Measurements from ENCODE around the gene WDR43.

The WDR43 gene

GRCh38 chr2:28901202-28901601 lies 6.7 kb downstream of the WDR43 start:
- H3K27me3 Mint-ChIP-seq, result no peaks in the 10 kb centered on the region
- intact Hi-C loops (cut with micrococcal nuclease), result no loop called here
- H3K4me3 Mint-ChIP-seq, result no peak overlapping the region
- H3K4me1 Mint-ChIP-seq (ENCODE audit: low read depth), result peaks cover 37% of the 10 kb centered on the region
- H3K27ac Mint-ChIP-seq, result peak overlapping the region; percentile 39
- peaks cover 34% of the 10 kb centered on the region for H3K36me3 Mint-ChIP-seq (ENCODE audit: low read depth)
- no peaks in the 10 kb centered on the region for H3K9me3 Mint-ChIP-seq

DNA sequence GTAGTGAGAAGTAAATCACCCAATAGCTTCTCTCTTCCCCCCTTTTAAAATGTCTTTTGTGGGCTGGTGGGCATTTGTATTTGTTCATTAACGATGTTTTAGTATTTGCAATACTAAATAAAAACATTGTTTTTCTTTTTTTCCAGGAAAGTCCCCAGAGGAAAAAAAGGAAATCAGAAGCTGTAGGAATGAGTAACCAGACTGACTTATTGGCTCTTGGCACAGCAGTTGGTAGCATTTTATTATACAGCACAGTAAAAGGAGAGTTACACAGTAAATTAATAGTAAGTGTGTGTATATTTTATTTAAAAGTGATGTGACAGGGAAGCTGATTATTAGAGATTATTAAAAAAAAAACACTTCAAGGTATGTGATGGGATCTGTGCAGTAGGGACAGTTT lies 7.4 kb downstream of the WDR43 start:
- Mint-ChIP-seq H3K4me3 (no peak overlapping the region), H3K27me3 (no peaks in the 10 kb centered on the region), H3K36me3 (ENCODE audit: low read depth) (peaks cover 40% of the 10 kb centered on the region), H3K9me3 (no peaks in the 10 kb centered on the region), H3K4me1 (ENCODE audit: low read depth) (peaks cover 37% of the 10 kb centered on the region), H3K27ac (peak overlapping the region; percentile 39)
- intact Hi-C loops (cut with micrococcal nuclease), result no loop called here

DNA sequence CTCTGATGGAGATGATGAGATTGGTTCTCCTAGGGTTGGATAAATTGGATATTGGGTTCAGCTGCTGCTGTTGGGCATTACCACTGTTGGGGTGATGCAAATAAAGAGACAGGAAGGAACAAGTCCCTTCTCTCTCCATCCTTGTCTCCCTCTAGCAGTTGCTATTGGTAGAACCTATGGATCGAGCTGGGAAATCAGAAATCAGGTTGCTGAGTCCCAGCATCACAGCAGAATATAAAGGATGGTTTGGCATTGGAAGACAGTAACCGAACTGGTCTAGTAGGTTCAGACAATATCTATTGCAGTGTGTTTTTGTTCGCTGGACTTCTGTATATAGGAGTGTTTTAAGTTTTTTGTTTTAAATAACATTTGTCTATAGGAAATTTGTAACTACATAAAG lies 8.1 kb downstream of the WDR43 start:
- Mint-ChIP-seq H3K36me3 (ENCODE audit: low read depth) (peaks cover 48% of the 10 kb centered on the region), H3K9me3 (no peaks in the 10 kb centered on the region), H3K4me3 (no peak overlapping the region), H3K4me1 (ENCODE audit: low read depth) (peaks cover 32% of the 10 kb centered on the region), H3K27me3 (no peaks in the 10 kb centered on the region), H3K27ac (no peak overlapping the region)
- intact Hi-C loops (cut with micrococcal nuclease), result no loop called here

DNA sequence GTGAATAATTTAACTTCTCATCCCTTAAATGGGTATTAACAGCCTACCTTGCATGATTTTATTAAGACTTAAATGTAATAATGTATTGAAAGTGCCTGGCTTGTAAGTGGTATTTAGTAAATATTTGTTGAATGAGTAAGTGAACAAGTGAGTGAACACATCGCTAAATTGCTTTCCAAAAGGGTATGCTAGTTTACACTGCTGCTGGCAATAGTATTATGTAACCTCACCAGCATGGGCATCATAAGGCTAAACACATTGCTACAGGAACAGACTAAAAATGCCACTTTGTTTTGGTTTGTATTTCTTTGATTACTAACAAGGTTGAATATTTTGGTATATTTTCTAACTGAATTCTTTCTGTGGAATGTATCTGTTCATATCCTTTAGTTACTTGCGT lies 9.8 kb downstream of the WDR43 start:
- Mint-ChIP-seq H3K4me3 (no peak overlapping the region), H3K36me3 (ENCODE audit: low read depth) (peaks cover 65% of the 10 kb centered on the region), H3K27me3 (no peaks in the 10 kb centered on the region), H3K9me3 (no peaks in the 10 kb centered on the region), H3K4me1 (ENCODE audit: low read depth) (peaks cover 18% of the 10 kb centered on the region), H3K27ac (no peak overlapping the region)
- intact Hi-C loops (cut with micrococcal nuclease), result no loop called here

- Mint-ChIP-seq H3K27me3 (no peaks in the 10 kb centered on the region), H3K27ac (no peak overlapping the region), H3K9me3 (no peaks in the 10 kb centered on the region), H3K36me3 (ENCODE audit: low read depth) (peaks cover 71% of the 10 kb centered on the region), H3K4me3 (no peak overlapping the region), H3K4me1 (ENCODE audit: low read depth) (peaks cover 16% of the 10 kb centered on the region)
- intact Hi-C loops (cut with micrococcal nuclease), result no loop called here
These were observed 10.5 kb downstream of the WDR43 start for GRCh38 chr2:28904802-28905457.

DNA sequence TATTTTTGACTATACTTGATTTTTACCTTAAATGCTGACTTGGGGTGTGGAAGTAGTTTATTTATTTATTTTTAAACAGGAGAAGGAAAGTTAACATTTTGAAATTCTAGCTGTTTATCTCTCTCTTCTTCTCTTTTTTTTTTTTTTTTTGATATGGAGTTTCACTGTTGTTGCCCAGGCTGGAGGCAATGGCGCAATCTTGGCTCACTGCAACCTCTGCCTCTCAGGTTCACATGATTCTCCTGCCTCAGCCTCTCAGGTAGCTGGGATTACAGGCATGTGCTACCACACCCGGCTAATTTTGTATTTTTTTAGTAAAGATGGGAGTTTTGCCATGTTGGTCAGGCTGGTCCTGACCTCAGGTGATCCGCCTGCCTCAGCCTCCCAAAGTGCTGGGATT lies 11.1 kb downstream of the WDR43 start:
- intact Hi-C loops (cut with micrococcal nuclease), result no loop called here
- peaks cover 77% of the 10 kb centered on the region for H3K36me3 Mint-ChIP-seq (ENCODE audit: low read depth)
- H3K27me3 Mint-ChIP-seq, result no peaks in the 10 kb centered on the region
- H3K27ac Mint-ChIP-seq, result no peak overlapping the region
- H3K4me1 Mint-ChIP-seq (ENCODE audit: low read depth), result peaks cover 16% of the 10 kb centered on the region
- H3K4me3 Mint-ChIP-seq, result no peak overlapping the region
- no peaks in the 10 kb centered on the region for H3K9me3 Mint-ChIP-seq

GRCh38 chr2:28906376-28906775 lies 11.9 kb downstream of the WDR43 start:
- intact Hi-C loops (cut with micrococcal nuclease), result no loop called here
- no peak overlapping the region for H3K27ac Mint-ChIP-seq

GRCh38 chr2:28906821-28907220 lies 12.4 kb downstream of the WDR43 start:
- intact Hi-C loops (cut with micrococcal nuclease), result no loop called here
- Mint-ChIP-seq H3K4me1 (ENCODE audit: low read depth) (peaks cover 6% of the 10 kb centered on the region), H3K4me3 (no peak overlapping the region), H3K27me3 (no peaks in the 10 kb centered on the region), H3K36me3 (ENCODE audit: low read depth) (peaks cover 83% of the 10 kb centered on the region), H3K9me3 (no peaks in the 10 kb centered on the region), H3K27ac (no peak overlapping the region)

More at GRCh38 chr2:28906376-28906775, 11.9 kb downstream of the WDR43 start:
- H3K36me3 Mint-ChIP-seq (ENCODE audit: low read depth), result peaks cover 83% of the 10 kb centered on the region
- H3K4me1 Mint-ChIP-seq (ENCODE audit: low read depth), result peaks cover 10% of the 10 kb centered on the region
- no peaks in the 10 kb centered on the region for H3K9me3 Mint-ChIP-seq
- no peak overlapping the region for H3K4me3 Mint-ChIP-seq
- no peaks in the 10 kb centered on the region for H3K27me3 Mint-ChIP-seq

DNA sequence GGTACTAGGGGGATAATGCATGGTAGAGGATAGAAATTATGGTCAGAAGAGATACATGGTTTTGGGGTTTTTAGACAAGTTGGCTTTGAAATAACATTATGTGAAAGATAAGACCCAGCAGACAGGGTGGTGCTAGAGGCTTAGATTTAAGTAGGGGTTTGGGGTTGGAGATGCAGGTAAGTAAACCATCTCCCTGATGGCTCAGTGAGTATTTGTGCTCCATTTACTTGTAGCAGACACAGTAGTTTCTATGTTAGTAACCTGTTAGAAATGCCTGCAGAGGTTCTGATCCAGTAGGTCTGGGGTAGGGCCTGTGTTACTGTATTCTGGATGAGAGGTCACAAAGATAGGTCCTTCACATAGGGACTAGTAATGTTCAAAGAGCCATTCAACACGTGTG lies 13.7 kb downstream of the WDR43 start:
- no peak overlapping the region for H3K4me3 Mint-ChIP-seq
- no peak overlapping the region for H3K27ac Mint-ChIP-seq
- H3K4me1 Mint-ChIP-seq (ENCODE audit: low read depth), result peaks cover 6% of the 10 kb centered on the region
- peaks cover 87% of the 10 kb centered on the region for H3K36me3 Mint-ChIP-seq (ENCODE audit: low read depth)
- no peaks in the 10 kb centered on the region for H3K27me3 Mint-ChIP-seq
- no peaks in the 10 kb centered on the region for H3K9me3 Mint-ChIP-seq
- intact Hi-C loops (cut with micrococcal nuclease), result no loop called here

DNA sequence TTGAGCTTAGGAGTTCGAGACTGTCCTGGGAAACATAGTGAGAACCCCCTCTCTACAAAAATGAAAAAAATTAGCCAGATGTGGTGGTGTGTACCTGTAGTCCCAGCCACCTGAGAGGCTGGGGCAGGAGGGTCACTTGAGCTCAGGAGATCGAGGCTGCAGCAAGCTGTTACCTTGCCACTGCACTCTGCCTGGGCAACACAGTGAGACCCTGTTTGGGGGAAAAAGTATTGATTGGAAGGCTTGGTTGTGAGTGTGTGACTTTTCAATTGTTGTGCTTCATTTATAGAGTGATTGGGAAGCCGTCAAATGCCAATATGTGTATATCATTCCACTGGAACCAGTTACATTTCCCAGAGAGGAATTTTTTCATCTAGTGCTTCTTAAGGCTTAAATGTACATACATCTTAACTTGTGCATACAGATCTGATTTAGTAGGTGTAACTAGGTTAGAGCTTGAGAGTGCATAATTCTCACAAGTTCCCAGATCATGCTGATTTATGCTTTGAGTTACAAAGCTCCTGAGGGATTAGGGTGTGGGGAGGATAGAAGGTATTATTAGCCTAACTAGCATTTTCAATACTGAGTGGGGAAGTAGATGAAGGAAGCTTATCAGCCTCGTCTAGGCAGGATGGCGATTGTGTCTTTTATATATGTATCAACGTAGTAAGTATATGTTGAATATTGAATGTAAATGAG lies 15.3 kb downstream of the WDR43 start:
- peaks cover 93% of the 10 kb centered on the region for H3K36me3 Mint-ChIP-seq (ENCODE audit: low read depth)
- peaks cover 4% of the 10 kb centered on the region for H3K4me1 Mint-ChIP-seq (ENCODE audit: low read depth)
- no peak overlapping the region for H3K4me3 Mint-ChIP-seq
- intact Hi-C loops (cut with micrococcal nuclease), result no loop called here
- H3K27ac Mint-ChIP-seq, result no peak overlapping the region
- no peaks in the 10 kb centered on the region for H3K27me3 Mint-ChIP-seq
- no peaks in the 10 kb centered on the region for H3K9me3 Mint-ChIP-seq

DNA sequence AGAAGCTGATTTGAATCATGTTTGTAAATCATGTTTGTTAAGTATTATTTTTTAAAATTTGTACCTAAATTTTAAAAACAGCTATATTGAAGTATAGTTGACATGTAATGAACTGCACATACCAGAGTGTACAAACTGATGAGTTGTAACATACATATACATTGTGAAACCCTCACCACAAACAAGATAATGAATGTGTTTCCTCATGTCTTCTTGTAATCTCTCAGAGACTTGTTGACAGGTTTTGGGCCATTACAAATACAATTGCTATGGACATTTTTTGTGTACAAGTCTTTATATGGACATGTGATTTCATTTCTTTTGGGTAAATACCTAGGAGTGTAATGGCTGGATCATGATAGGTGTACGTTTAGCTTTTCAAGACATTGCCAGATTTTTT lies 21.5 kb downstream of the WDR43 start:
- Mint-ChIP-seq H3K27ac (no peak overlapping the region), H3K36me3 (ENCODE audit: low read depth) (peaks cover 90% of the 10 kb centered on the region), H3K4me1 (ENCODE audit: low read depth) (no peaks in the 10 kb centered on the region), H3K4me3 (no peak overlapping the region), H3K27me3 (no peaks in the 10 kb centered on the region), H3K9me3 (no peaks in the 10 kb centered on the region)
- intact Hi-C loops (cut with micrococcal nuclease), result no loop called here

- no peaks in the 10 kb centered on the region for H3K4me1 Mint-ChIP-seq (ENCODE audit: low read depth)
- intact Hi-C loops (cut with micrococcal nuclease), result no loop called here
- H3K27ac Mint-ChIP-seq, result no peak overlapping the region
- no peaks in the 10 kb centered on the region for H3K27me3 Mint-ChIP-seq
- no peak overlapping the region for H3K4me3 Mint-ChIP-seq
- H3K36me3 Mint-ChIP-seq (ENCODE audit: low read depth), result peaks cover 100% of the 10 kb centered on the region
- no peaks in the 10 kb centered on the region for H3K9me3 Mint-ChIP-seq
These were observed 32.4 kb downstream of the WDR43 start for GRCh38 chr2:28926847-28927246.

DNA sequence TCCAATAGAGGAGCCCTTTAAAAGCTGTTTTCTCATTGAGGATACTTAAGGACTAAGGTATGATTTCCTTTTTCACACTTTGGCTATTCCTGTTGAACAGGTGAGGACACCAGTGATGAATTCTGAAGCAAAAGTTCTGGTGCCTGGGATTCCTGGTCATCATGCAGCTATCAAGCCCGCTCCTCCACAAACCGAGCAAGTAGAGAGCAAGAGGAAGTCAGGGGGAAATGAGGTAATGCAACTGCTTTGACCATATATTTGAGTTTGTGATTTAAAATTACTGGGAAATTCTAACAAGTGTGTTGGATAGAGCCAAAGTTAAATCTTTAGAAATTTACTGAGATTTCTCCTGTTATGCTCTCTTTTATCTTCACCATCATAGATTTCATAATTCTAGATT lies 33.0 kb downstream of the WDR43 start:
- no peak overlapping the region for H3K4me3 Mint-ChIP-seq
- H3K9me3 Mint-ChIP-seq, result no peaks in the 10 kb centered on the region
- intact Hi-C loops (cut with micrococcal nuclease), result no loop called here
- peaks cover 100% of the 10 kb centered on the region for H3K36me3 Mint-ChIP-seq (ENCODE audit: low read depth)
- no peak overlapping the region for H3K27ac Mint-ChIP-seq
- H3K4me1 Mint-ChIP-seq (ENCODE audit: low read depth), result no peaks in the 10 kb centered on the region
- no peaks in the 10 kb centered on the region for H3K27me3 Mint-ChIP-seq

GRCh38 chr2:28927878-28928277 lies 33.4 kb downstream of the WDR43 start:
- intact Hi-C loops (cut with micrococcal nuclease), result no loop called here
- Mint-ChIP-seq H3K9me3 (no peaks in the 10 kb centered on the region), H3K4me3 (no peak overlapping the region), H3K27me3 (no peaks in the 10 kb centered on the region), H3K27ac (no peak overlapping the region), H3K36me3 (ENCODE audit: low read depth) (peaks cover 98% of the 10 kb centered on the region), H3K4me1 (ENCODE audit: low read depth) (no peaks in the 10 kb centered on the region)

DNA sequence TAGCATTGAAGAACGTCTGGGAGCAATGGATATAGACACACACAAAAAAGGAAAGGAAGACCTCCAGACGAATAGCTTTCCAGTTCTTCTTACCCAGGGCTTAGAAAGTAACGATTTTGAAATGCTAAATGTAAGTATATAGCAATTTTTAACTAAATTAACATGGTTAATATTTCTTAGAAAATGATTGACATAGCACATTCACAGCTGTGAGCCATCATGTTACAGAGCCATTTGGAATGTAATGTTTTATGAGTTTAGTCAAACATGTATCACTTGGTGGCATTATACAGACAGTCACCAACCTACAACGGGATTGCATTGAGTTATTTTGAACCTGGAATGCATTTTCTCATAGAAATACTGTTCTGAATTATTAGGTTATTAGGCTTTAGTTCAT lies 35.1 kb downstream of the WDR43 start:
- Mint-ChIP-seq H3K36me3 (ENCODE audit: low read depth) (peaks cover 89% of the 10 kb centered on the region), H3K4me1 (ENCODE audit: low read depth) (no peaks in the 10 kb centered on the region), H3K9me3 (no peaks in the 10 kb centered on the region), H3K27me3 (no peaks in the 10 kb centered on the region), H3K27ac (no peak overlapping the region), H3K4me3 (no peak overlapping the region)
- intact Hi-C loops (cut with micrococcal nuclease), result no loop called here

Data from dendritic cell treated with granulocyte-macrophage colony-stimulating factor and Interleukin-4, amounts not matched to agents 40 ng/mL and 50 ng/mL, for 4 days (primary cell).